H1 (cell line): ENCODE data around the gene TBC1D32. TPM values are rescaled to one million over a fixed set of nuclear protein-coding genes. Genes with fewer than 3 reads are reported as not detected.

ENCODE experiments used
- CTCF ChIA-PET: fragments of 300-600 bp; sonication (Branson Sonifier 250); formaldehyde crosslinking; loops from one replicate; lab custom pipeline; 2021; ENCODE audit not compliant: partially characterized antibody; lab: Charles Lee
- POLR2A ChIA-PET: fragments of 300-600 bp; sonication (Branson Sonifier 250); formaldehyde crosslinking; loops from one replicate; lab custom pipeline; 2021; ENCODE audit warnings: inconsistent platforms; ENCODE audit not compliant: partially characterized antibody; lab: Charles Lee
- DNase-seq, 2 experiments: peaks; one replicate each; pipeline versions ENCODE4 v3.0.0 to v3.0.0-alpha.2; 2010 to 2022; ENCODE audit warnings: low spot score in 2 of 2, low read depth in 1 of 2, mixed read lengths in 1 of 2
- FAIRE-seq: peaks from 2 replicates; lab custom pipeline; 2011; peaks lifted over from hg19 to GRCh38; lab: Jason Lieb, UNC
- H2AFZ ChIP-seq: 2 replicates; pipeline ENCODE4 v1.8.1; 2012; ENCODE audit warnings: low read length, inconsistent platforms
- H2AK5ac ChIP-seq: 2 replicates; pipeline ENCODE4 v1.6.1; 2013; ENCODE audit warnings: low read depth, low read length
- H2BK120ac ChIP-seq: replicated peaks from 2 replicates; pipeline ENCODE3; 2013; ENCODE audit warnings: low read depth, low read length, inconsistent platforms
- H2BK12ac ChIP-seq: 2 replicates; pipeline ENCODE4 v1.6.1; 2013; ENCODE audit warnings: low read depth, low read length
- H2BK15ac ChIP-seq: 2 replicates; pipeline ENCODE4 v1.6.1; 2013; ENCODE audit warnings: low read length
- H2BK20ac ChIP-seq: 2 replicates; pipeline ENCODE4 v1.6.1; 2013; ENCODE audit warnings: low read length
- H2BK5ac ChIP-seq: 2 replicates; pipeline ENCODE4 v1.6.1; 2013; ENCODE audit warnings: low read depth, low read length
- H3K14ac ChIP-seq: 2 replicates; pipeline ENCODE4 v1.6.1; 2013; ENCODE audit warnings: inconsistent platforms; ENCODE audit not compliant: insufficient read length
- H3K18ac ChIP-seq: 2 replicates; pipeline ENCODE4 v1.6.1; 2013; ENCODE audit warnings: low read length; ENCODE audit errors: extremely low read depth
- H3K23ac ChIP-seq: 2 replicates; pipeline ENCODE4 v1.6.1; 2013; ENCODE audit warnings: inconsistent platforms; ENCODE audit not compliant: insufficient read length
- H3K23me2 ChIP-seq: 2 replicates; pipeline ENCODE4 v1.6.1; 2013; ENCODE audit warnings: low read depth, low read length
- H3K27ac ChIP-seq: 2 replicates; pipeline ENCODE4 v1.6.1; 2011; ENCODE audit warnings: low read depth, low read length, inconsistent platforms
- H3K27me3 ChIP-seq, 4 experiments: replicated peaks in 1 of 4; 1 replicate in 1 of 4; 2 replicates in 3 of 4; pipeline versions ENCODE4 v1.6.1 to v1.8.1; 2011 to 2013; ENCODE audit warnings: low read length in 3 of 4, mild to moderate bottlenecking in 3 of 4, inconsistent platforms in 2 of 4, mixed read lengths in 2 of 4, moderate library complexity in 1 of 4; ENCODE audit not compliant: control insufficient read depth in 3 of 4, insufficient read depth in 3 of 4; ENCODE audit errors: extremely low read depth in 1 of 4
- H3K36me3 ChIP-seq, 4 experiments: 2 replicates each; pipeline versions ENCODE4 v1.6.1 to v1.8.1; 2011 to 2013; ENCODE audit warnings: mild to moderate bottlenecking in 4 of 4, low read length in 3 of 4, moderate library complexity in 2 of 4, control low read depth in 1 of 4, inconsistent platforms in 1 of 4; ENCODE audit not compliant: insufficient read depth in 4 of 4, control insufficient read depth in 2 of 4
- H3K4ac ChIP-seq: replicated peaks from 2 replicates; pipeline ENCODE3; 2013; ENCODE audit warnings: low read length, low read depth, mixed read lengths, inconsistent platforms; ENCODE audit not compliant: insufficient read length
- H3K4me1 ChIP-seq, 4 experiments: replicated peaks in 1 of 4; 1 replicate in 1 of 4; 2 replicates in 3 of 4; pipeline versions ENCODE4 v1.6.1 to v1.8.1; 2011 to 2013; ENCODE audit warnings: low read length in 3 of 4, inconsistent platforms in 2 of 4, mixed read lengths in 1 of 4; ENCODE audit not compliant: insufficient read depth in 4 of 4, control insufficient read depth in 3 of 4
- H3K4me2 ChIP-seq, 2 experiments: 2 replicates each; pipeline versions ENCODE4 v1.6.1 to v1.8.1; 2011 to 2013; ENCODE audit warnings: low read depth in 2 of 2, low read length in 2 of 2, control low read depth in 1 of 2, inconsistent platforms in 1 of 2, mild to moderate bottlenecking in 1 of 2; ENCODE audit not compliant: insufficient read depth in 1 of 2
- H3K4me3 ChIP-seq, 4 experiments: fragments of 200-600, 300-600 bp in 1 of 4; sonication (generic), shearing (Covaris generic), sonication (Bioruptor Twin) in 1 of 4; 2 replicates each; pipeline versions ENCODE4 v1.5.1 to v1.8.1; 2011 to 2016; ENCODE audit warnings: low read length in 4 of 4, low read depth in 3 of 4, control low read depth in 2 of 4, inconsistent platforms in 2 of 4, mild to moderate bottlenecking in 2 of 4, mixed read lengths in 1 of 4, moderate library complexity in 1 of 4; ENCODE audit not compliant: insufficient read depth in 2 of 4; ENCODE audit errors: extremely low read depth in 1 of 4
- H3K56ac ChIP-seq: replicated peaks from 2 replicates; pipeline ENCODE3; 2013; ENCODE audit warnings: low read depth, mild to moderate bottlenecking, mixed read lengths, low read length, inconsistent platforms; ENCODE audit not compliant: insufficient read length
- H3K79me1 ChIP-seq: 2 replicates; pipeline ENCODE4 v1.6.1; 2013; ENCODE audit warnings: low read depth, low read length, control low read depth
- H3K79me2 ChIP-seq, 2 experiments: 2 replicates each; pipeline versions ENCODE4 v1.6.1 to v1.8.1; 2012 to 2013; ENCODE audit warnings: low read length in 2 of 2, mild to moderate bottlenecking in 2 of 2, inconsistent platforms in 1 of 2; ENCODE audit not compliant: insufficient read depth in 2 of 2, control insufficient read depth in 1 of 2
- H3K9ac ChIP-seq, 4 experiments: replicated peaks in 1 of 4; 1 replicate in 1 of 4; 2 replicates in 3 of 4; pipeline versions ENCODE4 v1.6.1 to v1.8.1; 2011 to 2013; ENCODE audit warnings: low read depth in 3 of 4, low read length in 3 of 4, control low read depth in 2 of 4, mild to moderate bottlenecking in 2 of 4, moderate library complexity in 2 of 4, inconsistent platforms in 1 of 4; ENCODE audit errors: extremely low read depth in 1 of 4
- H3K9me3 ChIP-seq, 2 experiments: 2 replicates each; pipeline versions ENCODE4 v1.6.1 to v1.8.1; 2012 to 2013; ENCODE audit warnings: mild to moderate bottlenecking in 2 of 2, moderate library complexity in 2 of 2, control low read depth in 1 of 2, inconsistent platforms in 1 of 2, low read depth in 1 of 2, low read length in 1 of 2, mixed read lengths in 1 of 2; ENCODE audit not compliant: insufficient read depth in 2 of 2
- H4K20me1 ChIP-seq, 2 experiments: replicated peaks in 1 of 2; 2 replicates each; pipeline versions ENCODE3 to v1.8.1; 2011 to 2013; ENCODE audit warnings: inconsistent platforms in 2 of 2, low read length in 2 of 2, mild to moderate bottlenecking in 1 of 2; ENCODE audit not compliant: insufficient read depth in 2 of 2, control insufficient read depth in 1 of 2
- H4K5ac ChIP-seq: 2 replicates; pipeline ENCODE4 v1.6.1; 2013; ENCODE audit warnings: low read length, low read depth, mixed read lengths, inconsistent platforms; ENCODE audit not compliant: insufficient read length
- H4K8ac ChIP-seq: 2 replicates; pipeline ENCODE4 v1.8.0; 2013; ENCODE audit warnings: mild to moderate bottlenecking, moderate library complexity, low read length, inconsistent platforms; ENCODE audit not compliant: insufficient read depth; ENCODE audit errors: extremely low read depth
- H4K91ac ChIP-seq: replicated peaks from 2 replicates; pipeline ENCODE3; 2013; ENCODE audit warnings: low read length, mixed read lengths, inconsistent platforms; ENCODE audit not compliant: insufficient read length
- ATF2 ChIP-seq: IDR thresholded peaks from 2 replicates; pipeline ENCODE4 v1.6.1; 2012; ENCODE audit warnings: low read length, inconsistent platforms
- BRCA1 ChIP-seq: IDR thresholded peaks from 2 replicates; pipeline ENCODE4 v1.6.1; 2012; ENCODE audit warnings: low read depth, low read length, improper control_type of control experiment
- CTBP2 ChIP-seq: IDR thresholded peaks from 2 replicates; pipeline ENCODE4 v1.7.0; 2011; ENCODE audit warnings: borderline replicate concordance, mild to moderate bottlenecking, moderate library complexity, mixed read lengths, low read length; ENCODE audit not compliant: insufficient read depth, insufficient read length
- CTCF ChIP-seq, 3 experiments: IDR thresholded peaks; 1 replicate in 2 of 3; 2 replicates in 1 of 3; pipeline versions ENCODE4 v1.5.1 to v1.6.1; 2011; ENCODE audit warnings: low read length in 3 of 3, mild to moderate bottlenecking in 3 of 3, inconsistent platforms in 2 of 3, low read depth in 1 of 3, moderate library complexity in 1 of 3; ENCODE audit not compliant: insufficient read depth in 1 of 3; ENCODE audit errors: control extremely low read depth in 1 of 3
- E2F6 ChIP-seq: IDR thresholded peaks from 2 replicates; pipeline ENCODE4 v1.6.1; 2012; ENCODE audit warnings: inconsistent platforms
- KDM5A ChIP-seq: fragments of 200-600 bp; IDR thresholded peaks from 2 replicates; pipeline ENCODE4 v1.7.1; 2012; ENCODE audit warnings: mild to moderate bottlenecking, low read length, inconsistent platforms, mixed read lengths
- MAFK ChIP-seq: IDR thresholded peaks from 2 replicates; pipeline ENCODE4 v1.6.1; 2012; ENCODE audit warnings: low read depth, mild to moderate bottlenecking, improper control_type of control experiment, low read length
- RBBP5 ChIP-seq: IDR thresholded peaks from 2 replicates; pipeline ENCODE4 v1.7.1; 2012; ENCODE audit warnings: low read depth, mild to moderate bottlenecking, inconsistent platforms, low read length, moderate library complexity, borderline replicate concordance
- SP1 ChIP-seq: IDR thresholded peaks from 2 replicates; pipeline ENCODE4 v1.6.1; 2011; ENCODE audit warnings: low read depth, low read length
- WGBS, 2 experiments: shearing (Covaris generic) in 1 of 2; methylation state at CpG; one replicate each; pipeline versions ENCODE4 v1.1.6 to v1.1.7; 2013 to 2015; ENCODE audit warnings: low lambda C conversion rate in 2 of 2, mixed read lengths in 2 of 2, inconsistent platforms in 1 of 2, low coverage in 1 of 2, missing lambda C conversion rate in 1 of 2; ENCODE audit not compliant: insufficient replicate concordance in 2 of 2, insufficient coverage in 1 of 2, insufficient read length in 1 of 2; ENCODE audit errors: extremely low coverage in 1 of 2, missing lambda C conversion rate in 1 of 2; 5-methylcytosine and 5-hydroxymethylcytosine counted together
- polyA plus RNA-seq, 7 experiments: library from polyadenylated mRNA; depleted of rRNA in 3 of 7; stranded (reverse) in 5 of 7; unstranded in 2 of 7; fragments of >200 nt in 5 of 7; fragments of 200-250 nt in 2 of 7; gene quantifications; 1 replicate in 5 of 7; 2 replicates in 1 of 7; 4 replicates in 1 of 7; pipeline versions ENCODE4 v1.2.1 to v1.2.3, GENCODE V29; 2011 to 2013; ENCODE audit warnings: missing spikeins in 2 of 7, mixed read lengths in 2 of 7
- total RNA-seq: library from RNA; stranded (reverse); fragmentation: NEBNext Ultra II Directional; extraction: Animal tissue kit (Norgen Biotek cat#: 25700); gene quantifications from 2 replicates; pipeline ENCODE4 v1.2.1, GENCODE V29; 2021

The TBC1D32 gene
- total and polyA plus RNA-seq, 2 of the 8 experiments (the other 6 are each of a cell fraction or from before 2014, with no cell fraction given): 5.3 to 7.1 TPM

GRCh38 chr6:121086876-121087275 lies 247.4 kb downstream of the TBC1D32 start:
- H3K4me2 ChIP-seq: no peak overlapping the region
- no peak overlapping the region for H2BK120ac ChIP-seq
- H3K23ac ChIP-seq: no peak overlapping the region
- H3K79me2 ChIP-seq: no peaks in the 10 kb centered on the region
- H4K20me1 ChIP-seq: no peaks in the 10 kb centered on the region
- no peaks in the 10 kb centered on the region for H3K79me1 ChIP-seq
- no peaks in the 10 kb centered on the region for H3K36me3 ChIP-seq
- H3K14ac ChIP-seq: no peak overlapping the region
- H4K91ac ChIP-seq: no peak overlapping the region
- no peak overlapping the region for H2BK20ac ChIP-seq
- H3K27ac ChIP-seq: no peak overlapping the region
- no peak overlapping the region for H3K4me3 ChIP-seq
- H3K9ac ChIP-seq: no peak overlapping the region
- H3K56ac ChIP-seq: no peak overlapping the region
- no peaks in the 10 kb centered on the region for H3K27me3 ChIP-seq
- H3K4ac ChIP-seq: no peak overlapping the region
- DNase-seq: no peak
- no peak overlapping the region for H2BK15ac ChIP-seq
- no peaks in the 10 kb centered on the region for H3K23me2 ChIP-seq
- H4K5ac ChIP-seq: no peak overlapping the region
- H2AFZ ChIP-seq: no peak overlapping the region
- H4K8ac ChIP-seq: no peak overlapping the region
- H3K18ac ChIP-seq: no peak overlapping the region
- 90% methylated on average over 3 of the region's 3 CpGs; no CpG with 5 or more reads in 1 of the 2 experiments for WGBS, 2 experiments
- ChIA-PET CTCF (interaction anchor here (1.4 kb wide), 1 partner anchor 32 kb away, joined by 3 read pairs; no protein-coding TSS in a partner anchor), POLR2A (no interaction called here)
- H2AK5ac ChIP-seq: no peak overlapping the region
- H3K9me3 ChIP-seq: no peaks in the 10 kb centered on the region
- H2BK5ac ChIP-seq: no peak overlapping the region
- no peak for FAIRE-seq
- no peak overlapping the region for H2BK12ac ChIP-seq
- H3K4me1 ChIP-seq: no peaks in the 10 kb centered on the region
- TF ChIP-seq MAFK (no peak), E2F6 (no peak), BRCA1 (no peak), RBBP5 (no peak), ATF2 (no peak), CTBP2 (no peak), CTCF (IDR thresholded peaks at IDR 0.05; ENCODE audit: control extremely low read depth in 1 of 3, insufficient read depth in 1 of 3, low read depth in 1 of 3, low read length in 3 of 3) (no peak), KDM5A (no peak), SP1 (no peak)
